IMR-90 (cell line): ENCODE data around the gene AXIN1.

Source experiments
- BHLHE40 ChIP-seq: fragments of 150-350 bp; IDR thresholded peaks from 2 replicates; pipeline ENCODE4 v1.6.1; 2016; ENCODE audit warnings: mild to moderate bottlenecking, low read depth, low read length
- CEBPB ChIP-seq: IDR thresholded peaks from 2 replicates; pipeline ENCODE4 v1.6.1; 2012; ENCODE audit warnings: low read depth, low read length, improper control_type of control experiment
- CHD1 ChIP-seq: IDR thresholded peaks from 2 replicates; pipeline ENCODE4 v1.6.1; 2012; ENCODE audit warnings: low read depth, low read length, improper control_type of control experiment
- CTCF ChIP-seq: conservative IDR thresholded peaks from 2 replicates; pipeline ENCODE4 v1.5.1; 2012; ENCODE audit warnings: mild to moderate bottlenecking, low read depth, low read length, improper control_type of control experiment
- ELK1 ChIP-seq: fragments of 150-350 bp; IDR thresholded peaks from 2 replicates; pipeline ENCODE4 v1.6.1; 2016; ENCODE audit warnings: low read depth, mild to moderate bottlenecking, low read length, moderate library complexity, borderline replicate concordance
- MAFK ChIP-seq: IDR thresholded peaks from 2 replicates; pipeline ENCODE4 v1.6.1; 2012; ENCODE audit warnings: low read depth, low read length, improper control_type of control experiment
- MAZ ChIP-seq: IDR thresholded peaks from 2 replicates; pipeline ENCODE4 v1.6.1; 2012; ENCODE audit warnings: low read depth, mild to moderate bottlenecking, low read length, improper control_type of control experiment, moderate library complexity, borderline replicate concordance
- MXI1 ChIP-seq: IDR thresholded peaks from 2 replicates; pipeline ENCODE4 v1.6.1; 2012; ENCODE audit warnings: low read depth, mild to moderate bottlenecking, low read length, moderate library complexity, borderline replicate concordance
- POLR2A ChIP-seq: IDR thresholded peaks from 2 replicates; pipeline ENCODE4 v1.6.1; 2012; ENCODE audit warnings: mild to moderate bottlenecking, low read depth, low read length
- RAD21 ChIP-seq: IDR thresholded peaks from 2 replicates; pipeline ENCODE4 v1.6.1; 2012; ENCODE audit warnings: low read length, improper control_type of control experiment
- RCOR1 ChIP-seq: IDR thresholded peaks from 2 replicates; pipeline ENCODE4 v1.6.1; 2012; ENCODE audit warnings: mild to moderate bottlenecking, low read length, improper control_type of control experiment; ENCODE audit not compliant: insufficient replicate concordance
- RFX5 ChIP-seq: IDR thresholded peaks from 2 replicates; pipeline ENCODE4 v1.8.0; 2012; ENCODE audit warnings: low read depth, mild to moderate bottlenecking, low read length, moderate library complexity
- SMC3 ChIP-seq: fragments of 150-350 bp; IDR thresholded peaks from 2 replicates; pipeline ENCODE4 v1.6.1; 2016; ENCODE audit warnings: low read depth, mild to moderate bottlenecking, antibody characterized with exemption, low read length, moderate library complexity
- USF2 ChIP-seq: fragments of 150-350 bp; IDR thresholded peaks from 2 replicates; pipeline ENCODE4 v1.6.1; 2017; ENCODE audit warnings: mild to moderate bottlenecking, antibody characterized with exemption, low read length, low read depth

GRCh38 chr16:253833-254232 lies 98.7 kb downstream of the AXIN1 start:
- TF ChIP-seq CTCF = no peak
- TF ChIP-seq RAD21 = no peak
- TF ChIP-seq ELK1 = no peak
- no peak for TF ChIP-seq SMC3
- TF ChIP-seq MAZ = no peak
- TF ChIP-seq POLR2A = no peak
- no peak for TF ChIP-seq RCOR1
- no peak for TF ChIP-seq MAFK
- no peak for TF ChIP-seq CEBPB
- TF ChIP-seq BHLHE40 = no peak
- no peak for TF ChIP-seq USF2
- TF ChIP-seq RFX5 = no peak
- no peak for TF ChIP-seq MXI1
- no peak for TF ChIP-seq CHD1
